Fibroblast of lung (primary cell): ENCODE results near the gene TFF1.

Source experiments
- EZH2 ChIP-seq: IDR thresholded peaks from 2 replicates; pipeline ENCODE4 v1.5.1; 2012; ENCODE audit warnings: low read length, control low read depth, mild to moderate bottlenecking; ENCODE audit errors: missing control alignments
- TF ChIP-seq, protein P1 (sequence below), 2 donors: IDR thresholded peaks in 1 of 2; conservative IDR thresholded peaks in 1 of 2; 1 replicate in 1 of 2; 2 replicates in 1 of 2; pipeline ENCODE4 v1.5.1; 2011 to 2012; ENCODE audit warnings: low read length in 2 of 2, control low read depth in 1 of 2, inconsistent platforms in 1 of 2, low read depth in 1 of 2, mild to moderate bottlenecking in 1 of 2

DNA sequence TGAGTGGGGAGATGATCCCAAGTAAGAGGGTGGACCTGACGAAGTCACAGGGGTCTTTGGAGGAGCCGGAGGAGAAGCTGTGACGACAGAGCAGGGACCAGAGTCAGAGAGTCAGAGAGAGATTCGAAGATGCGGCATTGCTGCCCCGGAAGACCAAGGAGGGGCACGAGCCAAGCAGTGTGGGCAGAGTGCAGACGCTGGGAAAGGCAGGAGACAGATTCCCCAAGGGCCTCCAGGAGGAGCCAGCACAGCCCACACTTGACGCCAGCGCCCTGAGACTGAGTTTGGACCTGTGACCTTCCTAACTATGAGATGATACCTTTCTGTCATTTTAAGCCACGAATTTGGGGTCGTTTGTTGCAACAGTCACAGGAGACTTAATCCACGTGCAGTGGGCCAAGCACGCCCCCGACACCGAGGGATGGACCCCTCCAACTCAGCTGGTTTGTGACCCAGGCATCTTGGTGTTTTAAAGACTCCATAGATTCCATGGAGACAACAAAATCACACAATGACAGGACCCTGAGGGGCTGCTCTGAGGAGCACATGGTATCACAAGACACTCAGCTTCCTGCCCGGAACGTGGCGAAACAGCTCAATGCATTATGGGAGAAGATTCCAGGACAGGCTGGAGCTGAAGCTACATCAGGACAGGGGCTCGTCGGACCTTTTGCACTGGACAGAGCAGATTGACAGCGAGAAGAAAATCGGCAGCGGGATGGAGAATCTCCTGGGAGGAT lies 11.0 kb upstream of the TFF1 start:
- TF ChIP-seq, protein P1, sequence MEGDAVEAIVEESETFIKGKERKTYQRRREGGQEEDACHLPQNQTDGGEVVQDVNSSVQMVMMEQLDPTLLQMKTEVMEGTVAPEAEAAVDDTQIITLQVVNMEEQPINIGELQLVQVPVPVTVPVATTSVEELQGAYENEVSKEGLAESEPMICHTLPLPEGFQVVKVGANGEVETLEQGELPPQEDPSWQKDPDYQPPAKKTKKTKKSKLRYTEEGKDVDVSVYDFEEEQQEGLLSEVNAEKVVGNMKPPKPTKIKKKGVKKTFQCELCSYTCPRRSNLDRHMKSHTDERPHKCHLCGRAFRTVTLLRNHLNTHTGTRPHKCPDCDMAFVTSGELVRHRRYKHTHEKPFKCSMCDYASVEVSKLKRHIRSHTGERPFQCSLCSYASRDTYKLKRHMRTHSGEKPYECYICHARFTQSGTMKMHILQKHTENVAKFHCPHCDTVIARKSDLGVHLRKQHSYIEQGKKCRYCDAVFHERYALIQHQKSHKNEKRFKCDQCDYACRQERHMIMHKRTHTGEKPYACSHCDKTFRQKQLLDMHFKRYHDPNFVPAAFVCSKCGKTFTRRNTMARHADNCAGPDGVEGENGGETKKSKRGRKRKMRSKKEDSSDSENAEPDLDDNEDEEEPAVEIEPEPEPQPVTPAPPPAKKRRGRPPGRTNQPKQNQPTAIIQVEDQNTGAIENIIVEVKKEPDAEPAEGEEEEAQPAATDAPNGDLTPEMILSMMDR (conservative IDR thresholded peaks at IDR 0.05 in 1 of 2, IDR thresholded peaks at IDR 0.05 in 1 of 2; ENCODE audit: low read depth in 1 of 2, low read length in 2 of 2), result no peak
- no peak for TF ChIP-seq EZH2
